Measurements from ENCODE around the gene CCDC146. TPM values are rescaled to one million over a fixed set of nuclear protein-coding genes. Genes with fewer than 3 reads are reported as not detected.
"Not testable (repeated sequence)": the region's sequence is repeated elsewhere in the genome, so short reads cannot be mapped to it uniquely, and the experiment has no call there.

CCDC146 gene
- total RNA-seq, 1 experiment from 2014 or later = 2.2 TPM

GRCh38 chr7:77222819-77223218 lies 100.4 kb downstream of the CCDC146 start:
- Histone ChIP-seq H3K27me3 (replicated peaks; ENCODE audit: insufficient read depth, low read depth, low read length, poor library complexity) (no peaks in the 10 kb centered on the region), H3K36me3 (ENCODE audit: insufficient read depth, low read length, poor library complexity, severe bottlenecking) (no peaks in the 10 kb centered on the region), H3K4me1 (ENCODE audit: insufficient read depth, low read length, poor library complexity, severe bottlenecking) (no peaks in the 10 kb centered on the region), H3K9me3 (ENCODE audit: low read depth, low read length, poor library complexity, severe bottlenecking) (no peaks in the 10 kb centered on the region), H3K27ac (ENCODE audit: low read depth, low read length, poor library complexity, severe bottlenecking) (no peak overlapping the region), H3K4me3 (ENCODE audit: low read depth, low read length, poor library complexity, severe bottlenecking) (no peak overlapping the region)
- DNase-seq (ENCODE audit: low spot score) = no peak
- intact Hi-C loops (cut with micrococcal nuclease; ENCODE audit: unreplicated experiment) = no loop called here
- no peak for TF ChIP-seq CTCF (conservative IDR thresholded peaks at IDR 0.05; ENCODE audit: low read depth, low read length)
- no peak for TF ChIP-seq EZH2 (IDR thresholded peaks at IDR 0.05; ENCODE audit: borderline replicate concordance, low read depth, low read length, poor library complexity, severe bottlenecking)
- BruUV-seq (replicated peaks) = no TSS peak
- ChIA-PET POLR2A (ENCODE audit: low non-redundant PET) (no interaction called here), CTCF (no interaction called here)

GRCh38 chr7:77223261-77223660 lies 100.8 kb downstream of the CCDC146 start:
- DNase-seq (ENCODE audit: low spot score) = no peak
- Histone ChIP-seq H3K4me3 (ENCODE audit: low read depth, low read length, poor library complexity, severe bottlenecking) (no peak overlapping the region), H3K36me3 (ENCODE audit: insufficient read depth, low read length, poor library complexity, severe bottlenecking) (no peaks in the 10 kb centered on the region), H3K9me3 (ENCODE audit: low read depth, low read length, poor library complexity, severe bottlenecking) (no peaks in the 10 kb centered on the region), H3K27ac (ENCODE audit: low read depth, low read length, poor library complexity, severe bottlenecking) (no peak overlapping the region), H3K4me1 (ENCODE audit: insufficient read depth, low read length, poor library complexity, severe bottlenecking) (no peaks in the 10 kb centered on the region), H3K27me3 (replicated peaks; ENCODE audit: insufficient read depth, low read depth, low read length, poor library complexity) (no peaks in the 10 kb centered on the region)
- ChIA-PET POLR2A (ENCODE audit: low non-redundant PET) (no interaction called here), CTCF (no interaction called here)
- TF ChIP-seq CTCF (conservative IDR thresholded peaks at IDR 0.05; ENCODE audit: low read depth, low read length) (no peak), EZH2 (IDR thresholded peaks at IDR 0.05; ENCODE audit: borderline replicate concordance, low read depth, low read length, poor library complexity, severe bottlenecking) (no peak)
- intact Hi-C loops (cut with micrococcal nuclease; ENCODE audit: unreplicated experiment) = no loop called here
- no TSS peak for BruUV-seq (replicated peaks)

GRCh38 chr7:77226357-77226839 lies 104.0 kb downstream of the CCDC146 start:
- no peak overlapping the region for H3K4me3 ChIP-seq (ENCODE audit: low read depth, low read length, poor library complexity, severe bottlenecking)
- intact Hi-C loops (cut with micrococcal nuclease; ENCODE audit: unreplicated experiment) = no loop called here
- ChIA-PET POLR2A (ENCODE audit: low non-redundant PET) (no interaction called here), CTCF (interaction anchor here (0.6 kb wide), 1 partner anchor 106 kb away, joined by 7 read pairs; no protein-coding TSS in a partner anchor)
- H3K36me3 ChIP-seq (ENCODE audit: insufficient read depth, low read length, poor library complexity, severe bottlenecking) = no peaks in the 10 kb centered on the region
- no peaks in the 10 kb centered on the region for H3K9me3 ChIP-seq (ENCODE audit: low read depth, low read length, poor library complexity, severe bottlenecking)
- no peaks in the 10 kb centered on the region for H3K27me3 ChIP-seq (replicated peaks; ENCODE audit: insufficient read depth, low read depth, low read length, poor library complexity)
- BruUV-seq (replicated peaks) = no TSS peak
- no peak for DNase-seq (ENCODE audit: low spot score)
- no peak for TF ChIP-seq CTCF (conservative IDR thresholded peaks at IDR 0.05; ENCODE audit: low read depth, low read length)
- H3K4me1 ChIP-seq (ENCODE audit: insufficient read depth, low read length, poor library complexity, severe bottlenecking) = no peaks in the 10 kb centered on the region
- no peak overlapping the region for H3K27ac ChIP-seq (ENCODE audit: low read depth, low read length, poor library complexity, severe bottlenecking)

- POLR2A ChIA-PET (ENCODE audit: low non-redundant PET); H3K27me3 ChIP-seq (replicated peaks; ENCODE audit: insufficient read depth, low read depth, low read length, poor library complexity); H3K4me1 ChIP-seq (ENCODE audit: insufficient read depth, low read length, poor library complexity, severe bottlenecking); DNase-seq (ENCODE audit: low spot score); BruUV-seq (replicated peaks); H3K27ac ChIP-seq (ENCODE audit: low read depth, low read length, poor library complexity, severe bottlenecking); H3K9me3 ChIP-seq (ENCODE audit: low read depth, low read length, poor library complexity, severe bottlenecking); H3K36me3 ChIP-seq (ENCODE audit: insufficient read depth, low read length, poor library complexity, severe bottlenecking); CTCF ChIA-PET; intact Hi-C loops (cut with micrococcal nuclease; ENCODE audit: unreplicated experiment); H3K4me3 ChIP-seq (ENCODE audit: low read depth, low read length, poor library complexity, severe bottlenecking): not testable (repeated sequence)
These were observed 106.4 kb downstream of the CCDC146 start for GRCh38 chr7:77228795-77229194.

Data from A673 (cell line).